Measurements from ENCODE around the gene TMEM63B. TPM values are rescaled to one million over a fixed set of nuclear protein-coding genes. Genes with fewer than 3 reads are reported as not detected.

TMEM63B gene
- total and polyA plus RNA-seq, 9 of the 15 experiments (the other 6 are each of a cell fraction or from before 2014, with no cell fraction given), result 0.14 to 39.4 (median 14.4) TPM

GRCh38 chr6:44172731-44173500, 45.6 kb downstream of the TMEM63B start (continued):
- TF ChIP-seq PRDM10 (IDR thresholded peaks at IDR 0.05; ENCODE audit: partially characterized antibody) (no peak), XRCC3 (IDR thresholded peaks at IDR 0.05) (no peak), ZNF280B (CRISPR knock-in tag; IDR thresholded peaks at IDR 0.05) (no peak), NFATC3 (IDR thresholded peaks at IDR 0.05) (no peak), PRMT5 (CRISPR knock-in tag; IDR thresholded peaks at IDR 0.05) (no peak), NCOA1 (IDR thresholded peaks at IDR 0.05; ENCODE audit: low read depth) (no peak), MECOM (CRISPR knock-in tag; IDR thresholded peaks at IDR 0.05) (no peak), NFE2L1 (tag; IDR thresholded peaks at IDR 0.05; ENCODE audit: borderline replicate concordance, low read depth) (no peak), CREB1 (IDR thresholded peaks at IDR 0.05) (no peak), CREB1 (CRISPR knock-in tag; IDR thresholded peaks at IDR 0.05) (no peak; the same call in 1 of the 2 replicates), ETS1 (conservative IDR thresholded peaks at IDR 0.05; ENCODE audit: control insufficient read depth, low read depth, low read length) (no peak), ZNF134 (CRISPR knock-in tag; conservative IDR thresholded peaks at IDR 0.05) (no peak), OTX1 (CRISPR knock-in tag; IDR thresholded peaks at IDR 0.05) (no peak), MITF (IDR thresholded peaks at IDR 0.05) (no peak), ZBTB12 (CRISPR knock-in tag; IDR thresholded peaks at IDR 0.05) (no peak), FOXK2 (conservative IDR thresholded peaks at IDR 0.05 in 1 of 2, IDR thresholded peaks at IDR 0.05 in 1 of 2; ENCODE audit: low read depth in 2 of 2) (no peak), TBP (optimal IDR thresholded peaks at IDR 0.05; ENCODE audit: low read depth, low read length) (no peak), SREBF1 (IDR thresholded peaks at IDR 0.05; ENCODE audit: borderline replicate concordance, low read depth, low read length) (no peak), TEAD4 (IDR thresholded peaks at IDR 0.05; ENCODE audit: low read length) (no peak), TEAD4 (CRISPR knock-in tag; IDR thresholded peaks at IDR 0.05; ENCODE audit: borderline replicate concordance) (no peak), SNIP1 (IDR thresholded peaks at IDR 0.05; ENCODE audit: low read depth) (no peak)
